Measurements from ENCODE around the gene PSMA5.
"Not testable (repeated sequence)": the region's sequence is repeated elsewhere in the genome, so short reads cannot be mapped to it uniquely, and the experiment has no call there.

The PSMA5 gene

GRCh38 chr1:109432336-109432735 is 6.1 kb upstream of the PSMA5 start:
- no peak for DNase-seq

GRCh38 chr1:109427171-109427467 is 871 bp upstream of the PSMA5 start:
- no peak for DNase-seq

GRCh38 chr1:109425391-109426280 is 612 bp downstream of the PSMA5 start:
- DNase-seq = no peak

- DNase-seq = no peak
Measured at GRCh38 chr1:109423498-109423897, 2.8 kb downstream of the PSMA5 start.

- DNase-seq = no peak
Measured at GRCh38 chr1:109412551-109412950, 13.7 kb downstream of the PSMA5 start.

GRCh38 chr1:109404838-109405237 is 21.4 kb downstream of the PSMA5 start:
- DNase-seq = no peak

- DNase-seq = no peak
Measured at GRCh38 chr1:109402025-109402424, 24.2 kb downstream of the PSMA5 start.

- DNase-seq = no peak
Measured at GRCh38 chr1:109400035-109400655, 26.1 kb downstream of the PSMA5 start.

GRCh38 chr1:109399326-109399957 is 26.8 kb downstream of the PSMA5 start:
- peak; percentile 41 for DNase-seq

- peak; percentile 9 for DNase-seq
Measured at GRCh38 chr1:109398343-109399225, 27.7 kb downstream of the PSMA5 start.

- DNase-seq = peak; percentile 80
Measured at GRCh38 chr1:109397581-109398342, 28.5 kb downstream of the PSMA5 start, which contains the start of gene SORT1. Gene SORT1, minus strand, starts transcription at chr1:109397918. Its CDS starts 26 bp downstream, at chr1:109397892.

- no peak for DNase-seq
Measured at GRCh38 chr1:109396871-109397580, 29.2 kb downstream of the PSMA5 start.

- no peak for DNase-seq
Measured at GRCh38 chr1:109396513-109396839, 29.8 kb downstream of the PSMA5 start.

- no peak for DNase-seq
Measured at GRCh38 chr1:109395602-109396512, 30.4 kb downstream of the PSMA5 start.

- DNase-seq = not testable (repeated sequence)
Measured at GRCh38 chr1:109395282-109395599, 31.0 kb downstream of the PSMA5 start.

- no peak for DNase-seq
Measured at GRCh38 chr1:109394591-109395281, 31.5 kb downstream of the PSMA5 start.

- no peak for DNase-seq
Measured at GRCh38 chr1:109393617-109394233, 32.5 kb downstream of the PSMA5 start.

GRCh38 chr1:109392788-109393616 is 33.2 kb downstream of the PSMA5 start:
- no peak for DNase-seq

Data from NCI-H1436 treated with DMSO at 0.1 percent for 48 hours (cell line).